Prostate gland (tissue), 2 donors: ENCODE measurements around the gene TRIP13.

Source experiments
- CTCF ChIP-seq, 4 experiments: fragments of 200-600 bp in 2 of 4; fragments of 450-650 bp in 2 of 4; sonication (generic) in 2 of 4; IDR thresholded peaks; 1 replicate in 3 of 4; 2 replicates in 1 of 4; pipeline ENCODE4 v1.5.1; 2016 to 2019; ENCODE audit warnings: antibody characterized with exemption in 4 of 4, mild to moderate bottlenecking in 2 of 4, moderate library complexity in 2 of 4
- POLR2AphosphoS5 ChIP-seq: sonication (generic); formaldehyde crosslinking; IDR thresholded peaks from one replicate; pipeline ENCODE4 v1.6.1; 2017; ENCODE audit warnings: antibody characterized with exemption

- TF ChIP-seq CTCF (IDR thresholded peaks at IDR 0.05) (no peak), POLR2AphosphoS5 (no peak)
Observed at GRCh38 chr5:893711-894110, 1.0 kb downstream of the TRIP13 start.
